GM12864 (cell line): ENCODE measurements around the gene SMCR8.
"Not testable (repeated sequence)": the region's sequence is repeated elsewhere in the genome, so short reads cannot be mapped to it uniquely, and the experiment has no call there.

Source experiments
- DNase-seq: peaks from one replicate; pipeline ENCODE4 v3.0.0-alpha.2; 2011; ENCODE audit warnings: low read depth
- H3K4me3 ChIP-seq: 2 replicates; pipeline ENCODE4 v1.5.1; 2011; ENCODE audit warnings: mild to moderate bottlenecking, low read depth, low read length, control low read depth
- CTCF ChIP-seq: IDR thresholded peaks from 2 replicates; pipeline ENCODE4 v1.5.1; 2011; ENCODE audit warnings: low read depth, mild to moderate bottlenecking, moderate library complexity, low read length, control low read depth, inconsistent platforms; ENCODE audit errors: missing control alignments

The SMCR8 gene

GRCh38 chr17:18300725-18301480 is 14.2 kb upstream of the SMCR8 start:
- DNase-seq: no peak
- no peak overlapping the region for H3K4me3 ChIP-seq
- no peak for TF ChIP-seq CTCF

DNA sequence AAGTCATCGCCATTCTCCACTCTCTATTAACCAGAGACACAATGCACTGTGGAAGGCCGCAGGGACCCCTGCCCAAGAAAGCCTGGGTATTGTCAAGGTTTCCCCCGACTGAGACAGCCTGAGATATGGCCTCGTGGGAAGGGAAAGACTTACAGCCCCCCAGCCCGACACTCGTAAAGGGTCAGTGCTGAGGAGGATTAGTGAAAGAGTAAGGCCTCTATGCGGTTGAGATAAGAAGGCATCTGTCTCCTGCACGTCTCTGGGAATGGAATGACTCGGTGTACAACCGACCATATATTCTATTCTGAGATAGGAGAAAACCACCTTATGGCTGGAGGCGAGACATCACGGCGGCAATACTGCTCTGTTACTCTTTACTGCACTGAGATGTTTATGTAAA is 11.9 kb upstream of the SMCR8 start:
- H3K4me3 ChIP-seq, DNase-seq: not testable (repeated sequence)

DNA sequence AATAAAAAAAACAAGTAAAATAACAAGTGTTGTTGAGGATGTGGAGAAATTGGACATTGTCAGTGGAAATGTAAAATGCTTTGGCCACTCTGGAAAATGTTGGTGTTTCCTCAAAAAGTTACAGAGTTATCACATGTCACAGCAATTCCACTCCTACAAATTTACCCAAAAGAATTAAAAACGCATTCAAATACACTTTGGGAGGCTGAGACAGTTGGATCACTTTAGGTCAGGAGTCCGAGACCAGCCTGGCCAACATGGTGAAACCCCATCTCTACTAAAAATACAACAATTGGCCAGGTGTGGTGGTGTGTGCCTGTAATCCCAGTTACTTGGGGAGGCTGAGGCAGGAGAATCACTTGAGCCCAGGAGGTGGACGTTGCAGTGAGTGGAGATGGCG is 5.9 kb upstream of the SMCR8 start:
- no peak for TF ChIP-seq CTCF
- H3K4me3 ChIP-seq: no peak overlapping the region
- DNase-seq: no peak

GRCh38 chr17:18314059-18314730 is 898 bp upstream of the SMCR8 start:
- DNase-seq: no peak
- TF ChIP-seq CTCF: no peak
- H3K4me3 ChIP-seq: peak overlapping the region; percentile 93

GRCh38 chr17:18315562-18315922 is 449 bp downstream of the SMCR8 start:
- no peak for DNase-seq
- peak overlapping the region; percentile 93 for H3K4me3 ChIP-seq
- TF ChIP-seq CTCF: no peak

GRCh38 chr17:18315961-18316360 is 868 bp downstream of the SMCR8 start:
- DNase-seq: no peak
- H3K4me3 ChIP-seq: peak overlapping the region; percentile 93
- no peak for TF ChIP-seq CTCF

GRCh38 chr17:18318117-18318516 is 3.0 kb downstream of the SMCR8 start:
- TF ChIP-seq CTCF: no peak
- no peak for DNase-seq
- H3K4me3 ChIP-seq: no peak overlapping the region
